HUDEP-2 (cell line): ENCODE data around the gene ITGB1BP1.

Experiments
- DNase-seq, 76 experiments: peaks; one replicate each; lab custom pipeline; 2025; ENCODE audit not compliant: unreplicated experiment in 76 of 76; lab: John Stamatoyannopoulos, UW

The ITGB1BP1 gene

GRCh38 chr2:9423100-9423921 lies at the start of gene ITGB1BP1, which contains the start of gene CPSF3:
Gene ITGB1BP1, minus strand, starts transcription at chr2:9423528. Its CDS starts 4,831 bp downstream, at chr2:9418697.
Gene CPSF3, plus strand, starts transcription at chr2:9423654. Its CDS starts 120 bp downstream, at chr2:9423774.
- peak; percentile 50 to 98 (median 93) for DNase-seq

GRCh38 chr2:9472511-9472910 lies 49.2 kb upstream of the ITGB1BP1 start:
- peak in 2 of 76 experiments; percentile 6 to 10 for DNase-seq

GRCh38 chr2:9471206-9471605 lies 47.9 kb upstream of the ITGB1BP1 start:
- no peak for DNase-seq

DNA sequence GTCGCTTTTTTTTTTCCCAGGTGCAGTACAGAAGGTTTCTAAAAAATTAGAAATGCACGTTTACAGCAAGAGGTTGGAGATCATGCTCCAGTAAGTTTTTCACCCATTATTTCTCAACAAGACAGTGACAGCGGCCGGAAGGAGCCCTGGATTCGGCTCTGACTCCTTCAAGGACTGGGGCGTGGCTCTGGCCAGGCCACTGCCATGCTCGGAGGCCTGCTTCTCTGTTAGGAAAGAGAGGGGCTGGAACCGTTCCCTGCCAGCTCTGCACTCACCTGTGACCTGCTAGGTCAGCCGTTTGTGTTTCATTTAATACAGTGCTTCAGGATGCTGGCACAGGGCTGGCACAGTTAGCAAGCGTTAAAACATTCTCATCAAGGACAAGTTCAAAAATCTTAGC lies 44.4 kb upstream of the ITGB1BP1 start:
- no peak for DNase-seq

DNA sequence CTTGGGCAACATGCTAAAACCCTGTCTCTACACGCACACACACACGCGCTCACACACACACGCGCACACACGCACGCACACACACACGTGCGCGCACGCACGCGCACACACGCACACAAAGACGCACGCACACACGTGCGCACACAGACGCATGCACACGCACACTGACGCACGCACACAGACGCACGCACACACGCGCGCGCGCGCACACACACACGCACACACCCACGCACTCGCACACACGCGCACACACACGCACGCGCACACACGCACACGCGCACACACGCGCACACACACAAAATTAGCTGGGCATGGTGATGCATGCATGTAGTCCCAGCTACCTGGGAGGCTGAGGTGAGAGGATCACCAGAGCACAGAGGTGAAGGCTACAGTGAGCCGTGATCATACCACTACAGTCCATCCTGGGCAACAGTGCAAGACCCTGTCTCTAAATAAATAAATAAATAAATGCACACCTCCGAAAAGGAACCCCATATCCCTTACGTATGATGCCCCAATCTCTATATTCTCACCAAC lies 42.9 kb upstream of the ITGB1BP1 start:
- no peak for DNase-seq

GRCh38 chr2:9465170-9465569 lies 41.8 kb upstream of the ITGB1BP1 start:
- DNase-seq = no peak

DNA sequence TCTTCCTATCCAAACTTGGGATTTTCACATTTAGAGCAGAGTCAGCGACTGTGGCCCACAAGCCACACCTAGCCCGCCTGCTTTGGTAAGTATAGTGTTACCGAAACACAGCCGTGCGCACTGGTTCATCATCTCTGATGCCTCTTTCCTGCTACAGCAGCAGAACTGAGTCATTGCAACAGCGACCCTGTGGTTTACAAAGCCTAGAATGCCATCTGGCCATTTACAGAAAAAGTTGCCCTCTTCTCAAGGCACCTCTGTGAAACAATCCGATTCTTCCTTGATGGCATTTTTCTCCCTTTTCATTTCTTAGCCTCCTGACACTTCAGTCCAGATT lies 40.3 kb upstream of the ITGB1BP1 start:
- no peak for DNase-seq

- DNase-seq = no peak
Measured at GRCh38 chr2:9462886-9463697, 39.8 kb upstream of the ITGB1BP1 start.

DNA sequence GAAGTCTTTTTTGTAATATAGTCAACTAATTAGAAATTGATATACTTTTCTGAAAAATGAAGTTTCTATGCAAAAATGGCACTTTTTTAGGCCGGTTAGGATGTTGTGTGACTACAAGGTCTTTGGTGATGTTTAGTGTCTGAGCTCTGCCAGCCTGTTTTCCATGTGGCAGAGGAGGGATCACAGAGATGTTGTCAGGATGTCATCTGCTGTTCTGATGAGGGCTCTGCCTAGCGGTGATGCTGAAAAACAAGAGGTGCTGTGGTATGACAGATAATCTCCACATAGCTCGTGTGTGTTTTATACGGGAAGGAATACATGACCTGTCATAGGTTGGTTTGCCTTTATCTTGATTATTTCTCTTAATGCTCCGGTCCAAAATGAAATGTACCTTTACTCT lies 39.0 kb upstream of the ITGB1BP1 start:
- DNase-seq = no peak

DNA sequence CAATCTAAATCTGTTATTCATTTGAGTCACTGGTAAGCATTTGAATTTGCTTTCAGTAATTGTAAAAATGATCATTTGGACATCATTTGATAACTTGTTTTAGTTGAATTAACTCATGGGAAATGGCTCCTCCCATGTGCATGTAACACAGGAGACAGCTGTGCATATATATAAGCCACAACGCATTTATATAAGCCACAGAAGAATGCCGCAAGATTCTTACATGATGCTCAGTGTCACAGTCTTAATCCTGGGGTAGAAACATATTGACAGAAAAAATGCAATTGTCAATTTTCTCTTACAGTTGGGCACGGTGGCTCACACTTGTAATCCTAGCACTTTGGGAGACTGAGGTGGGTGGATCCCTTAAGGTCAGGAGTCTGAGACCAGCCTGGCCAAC lies 37.8 kb upstream of the ITGB1BP1 start:
- no peak for DNase-seq

DNA sequence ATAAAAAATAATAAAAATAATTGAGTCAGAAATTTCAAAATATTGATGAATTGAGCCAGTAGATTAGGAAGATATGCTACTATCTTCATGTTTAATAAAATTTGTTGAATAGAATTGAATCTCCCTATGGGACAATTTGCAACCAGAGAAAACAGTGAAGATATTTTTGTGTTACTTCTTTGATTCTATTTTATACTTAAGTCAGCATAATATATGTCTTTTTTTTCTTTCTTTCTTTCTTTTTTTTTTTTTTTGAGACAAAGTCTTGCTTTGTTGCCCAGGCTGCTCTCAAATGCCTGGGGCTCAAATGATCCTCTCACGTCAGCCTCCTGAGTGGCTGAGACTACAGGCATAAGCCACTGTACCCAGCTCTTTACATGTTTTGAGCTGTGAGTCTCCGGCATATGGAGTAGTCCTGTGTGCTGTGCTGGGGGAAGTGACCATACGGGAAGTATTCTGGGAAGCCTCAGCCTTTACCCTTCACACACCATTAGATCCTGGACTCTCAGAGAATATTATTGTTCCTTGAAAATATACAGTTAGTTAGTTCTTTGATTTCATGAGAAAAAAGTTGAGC lies 37.2 kb upstream of the ITGB1BP1 start:
- no peak for DNase-seq

DNA sequence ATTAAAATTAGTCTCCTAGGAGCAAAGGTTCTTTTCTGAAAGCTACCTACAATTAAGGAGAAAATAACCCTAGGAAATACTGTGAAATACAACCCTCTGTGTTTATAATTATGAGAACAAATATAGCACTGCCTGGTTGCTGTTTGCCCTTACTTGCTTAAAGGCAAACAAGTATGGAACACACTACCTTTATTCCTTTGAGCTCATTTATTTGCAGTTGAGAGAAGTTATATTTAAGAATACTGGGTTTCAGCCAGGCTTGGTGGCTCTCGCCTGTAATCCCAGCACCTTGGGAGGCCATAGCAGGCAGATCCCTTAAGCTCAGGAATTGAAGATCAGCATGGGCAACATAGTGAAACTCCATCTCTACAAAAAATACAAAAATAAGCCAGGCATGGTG lies 27.9 kb upstream of the ITGB1BP1 start:
- DNase-seq = no peak

GRCh38 chr2:9445089-9445488 lies 21.8 kb upstream of the ITGB1BP1 start:
- no peak for DNase-seq

DNA sequence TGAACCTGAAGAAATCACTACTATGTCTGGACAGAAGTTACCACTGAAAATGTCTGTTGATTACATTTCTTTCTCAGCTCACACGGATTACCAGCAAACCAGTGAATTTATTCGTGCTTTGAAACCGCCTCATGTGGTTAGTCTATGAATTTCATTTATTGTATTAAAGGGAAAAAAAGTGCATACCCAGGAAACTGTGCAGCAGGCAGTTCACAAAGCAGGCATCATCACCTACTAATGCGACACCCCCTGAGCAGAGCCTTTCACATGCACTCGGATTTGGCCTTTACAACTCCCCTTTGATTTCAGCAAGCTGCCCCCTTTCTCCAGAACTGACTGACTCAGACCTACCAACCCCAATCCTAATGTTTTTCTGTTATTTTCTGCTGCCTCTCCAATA lies 20.2 kb upstream of the ITGB1BP1 start:
- DNase-seq = no peak

GRCh38 chr2:9441556-9441955 lies 18.2 kb upstream of the ITGB1BP1 start:
- no peak for DNase-seq

GRCh38 chr2:9440058-9440727 lies 16.9 kb upstream of the ITGB1BP1 start:
- no peak for DNase-seq

DNA sequence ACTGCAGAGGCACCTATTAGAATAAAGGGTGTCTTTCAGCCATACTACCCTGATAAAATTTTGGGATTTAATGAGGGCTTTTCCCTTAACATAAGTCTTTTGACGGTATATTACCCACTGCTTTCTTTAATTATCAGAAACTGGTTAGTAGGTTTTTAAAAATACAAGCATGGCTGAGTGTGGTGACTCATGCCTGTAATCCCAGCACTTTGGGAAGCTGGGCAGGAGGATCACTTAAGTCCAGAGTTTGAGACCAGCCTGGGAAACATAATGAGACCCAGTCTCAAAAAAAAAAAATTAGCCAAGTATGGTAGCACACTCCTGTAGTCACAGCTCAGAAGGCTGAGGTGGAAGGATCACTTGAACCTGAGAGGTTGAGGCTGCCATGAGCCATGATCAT lies 16.2 kb upstream of the ITGB1BP1 start:
- DNase-seq = no peak

DNA sequence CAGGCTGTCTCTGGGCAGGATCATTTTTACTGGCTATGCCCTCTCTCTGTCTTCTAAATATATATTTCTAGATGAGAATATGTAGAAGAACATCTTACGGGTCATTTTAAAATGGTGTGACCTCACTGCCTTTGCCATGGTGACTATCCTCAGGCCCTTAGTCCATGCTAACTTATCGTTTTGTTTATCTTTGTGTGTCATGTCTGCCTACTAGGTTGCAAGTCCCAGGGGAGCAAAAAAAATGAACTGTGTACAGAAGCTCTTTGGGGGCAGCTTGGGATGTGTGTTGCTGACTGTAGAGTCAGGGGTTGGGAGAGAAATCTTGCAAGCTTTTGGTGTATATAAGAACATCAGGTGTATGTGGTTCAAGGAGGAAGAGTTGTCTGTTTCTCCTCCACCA lies 11.2 kb upstream of the ITGB1BP1 start:
- no peak for DNase-seq

GRCh38 chr2:9430316-9431293 lies 7.3 kb upstream of the ITGB1BP1 start:
- DNase-seq = no peak
